ENCODE data around the gene ITGB5.

ITGB5 gene

GRCh38 chr3:124810970-124811369, 76.2 kb downstream of the ITGB5 start:
- no peak for TF ChIP-seq CTCF (conservative IDR thresholded peaks at IDR 0.05; ENCODE audit: control insufficient read depth, insufficient read depth, low read depth, low read length)
- H3K4me3 ChIP-seq (ENCODE audit: control insufficient read depth, low read depth, low read length) = no peak overlapping the region
- no peak for DNase-seq (ENCODE audit: low read depth)

- no peak overlapping the region for H3K4me3 ChIP-seq (ENCODE audit: control insufficient read depth, low read depth, low read length)
- no peak for TF ChIP-seq CTCF (conservative IDR thresholded peaks at IDR 0.05; ENCODE audit: control insufficient read depth, insufficient read depth, low read depth, low read length)
- no peak for DNase-seq (ENCODE audit: low read depth)
Observed at GRCh38 chr3:124809039-124809438, 78.1 kb downstream of the ITGB5 start.

- no peak overlapping the region for H3K4me3 ChIP-seq (ENCODE audit: control insufficient read depth, low read depth, low read length)
- DNase-seq (ENCODE audit: low read depth) = no peak
- TF ChIP-seq CTCF (conservative IDR thresholded peaks at IDR 0.05; ENCODE audit: control insufficient read depth, insufficient read depth, low read depth, low read length) = no peak
Observed at GRCh38 chr3:124805671-124806070, 81.5 kb downstream of the ITGB5 start.

- TF ChIP-seq CTCF (conservative IDR thresholded peaks at IDR 0.05; ENCODE audit: control insufficient read depth, insufficient read depth, low read depth, low read length) = no peak
- H3K4me3 ChIP-seq (ENCODE audit: control insufficient read depth, low read depth, low read length) = no peak overlapping the region
- DNase-seq (ENCODE audit: low read depth) = no peak
Observed at GRCh38 chr3:124804875-124805274, 82.3 kb downstream of the ITGB5 start.

GRCh38 chr3:124802702-124803101, 84.5 kb downstream of the ITGB5 start:
- TF ChIP-seq CTCF (conservative IDR thresholded peaks at IDR 0.05; ENCODE audit: control insufficient read depth, insufficient read depth, low read depth, low read length) = no peak
- no peak for DNase-seq (ENCODE audit: low read depth)

GRCh38 chr3:124802061-124802698, 85.0 kb downstream of the ITGB5 start:
- TF ChIP-seq CTCF (conservative IDR thresholded peaks at IDR 0.05; ENCODE audit: control insufficient read depth, insufficient read depth, low read depth, low read length) = no peak
- H3K4me3 ChIP-seq (ENCODE audit: control insufficient read depth, low read depth, low read length) = no peak overlapping the region
- no peak for DNase-seq (ENCODE audit: low read depth)

More at GRCh38 chr3:124802702-124803101, 84.5 kb downstream of the ITGB5 start:
- no peak overlapping the region for H3K4me3 ChIP-seq (ENCODE audit: control insufficient read depth, low read depth, low read length)

Measured in fibroblast of mammary gland (primary cell).